ENCODE results near the gene DHX36.

Gene DHX36

DNA sequence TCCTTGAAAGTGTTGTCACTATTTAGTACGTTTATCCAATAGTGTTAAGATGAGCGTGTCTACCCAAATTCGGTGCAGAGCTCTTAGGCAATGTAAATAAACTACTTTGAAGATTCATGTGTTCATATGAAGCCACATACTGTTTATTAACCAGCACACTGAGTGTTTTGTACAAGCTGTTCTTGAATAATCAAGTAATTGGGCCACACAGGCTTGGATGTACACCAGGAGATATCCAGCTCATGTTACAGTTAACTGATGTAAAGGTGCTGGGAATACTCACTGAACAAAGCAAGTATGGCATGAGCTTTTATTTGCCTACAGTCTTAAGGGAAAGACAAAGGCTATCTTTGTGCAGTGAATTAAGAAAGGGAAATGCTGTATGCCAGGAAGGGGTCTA, 632 bp upstream of the DHX36 start:
- TF ChIP-seq CTCF (IDR thresholded peaks at IDR 0.05; ENCODE audit: extremely low read depth, insufficient read depth, missing control alignments): no peak
- in situ Hi-C loops (cut with MboI; ENCODE audit: low pct_unique_long_range_greater_than_20kb, low sequenced_read_pairs, unreplicated experiment): loop anchor here (25.0 kb wide), 1 partner anchor 1012 kb away; no protein-coding TSS in a partner anchor

DNA sequence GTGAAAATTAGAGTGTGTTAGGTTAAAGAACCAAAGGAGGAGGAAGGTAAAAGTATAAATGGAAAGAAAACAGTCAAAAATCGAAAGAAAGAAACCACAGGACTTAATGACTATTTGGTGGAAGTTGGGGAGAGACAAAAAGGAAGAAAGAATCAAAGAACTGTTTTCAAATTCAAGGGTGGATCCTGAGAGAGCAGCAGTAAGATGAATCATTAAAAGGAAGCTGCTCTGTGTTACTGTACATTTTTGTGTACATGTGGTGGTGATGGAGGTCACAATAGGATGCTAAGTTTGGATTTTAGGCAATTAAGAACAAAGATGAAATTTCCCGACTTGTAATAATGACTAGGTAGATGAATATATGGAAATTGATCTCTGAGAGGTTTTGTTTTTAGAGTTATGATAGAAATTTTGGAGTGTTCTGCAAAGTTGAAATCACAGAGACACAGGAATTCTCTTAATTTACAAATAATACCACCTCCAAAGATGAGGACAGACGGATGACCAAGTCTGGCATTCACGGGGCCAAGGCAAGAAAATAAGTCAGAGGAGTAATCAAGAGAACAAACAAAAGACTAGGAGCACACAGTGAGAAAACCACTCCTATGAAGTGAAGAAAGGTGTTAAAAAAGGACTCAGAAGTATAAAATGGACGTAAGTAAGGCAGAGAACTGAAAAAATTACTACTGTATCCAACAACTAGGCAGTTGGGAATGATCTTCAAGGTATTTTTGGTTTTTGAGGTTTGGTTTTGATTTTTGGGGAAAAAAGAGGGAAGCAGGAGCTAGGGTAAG, 7.1 kb downstream of the DHX36 start:
- in situ Hi-C loops (cut with MboI; ENCODE audit: low pct_unique_long_range_greater_than_20kb, low sequenced_read_pairs, unreplicated experiment): no loop called here
- DNase-seq (ENCODE audit: low spot score): no peak
- no peak for TF ChIP-seq CTCF (IDR thresholded peaks at IDR 0.05; ENCODE audit: extremely low read depth, insufficient read depth, missing control alignments)

More for the DNA sequence above, 632 bp upstream of the DHX36 start:
- DNase-seq (ENCODE audit: low spot score): no peak

DNA sequence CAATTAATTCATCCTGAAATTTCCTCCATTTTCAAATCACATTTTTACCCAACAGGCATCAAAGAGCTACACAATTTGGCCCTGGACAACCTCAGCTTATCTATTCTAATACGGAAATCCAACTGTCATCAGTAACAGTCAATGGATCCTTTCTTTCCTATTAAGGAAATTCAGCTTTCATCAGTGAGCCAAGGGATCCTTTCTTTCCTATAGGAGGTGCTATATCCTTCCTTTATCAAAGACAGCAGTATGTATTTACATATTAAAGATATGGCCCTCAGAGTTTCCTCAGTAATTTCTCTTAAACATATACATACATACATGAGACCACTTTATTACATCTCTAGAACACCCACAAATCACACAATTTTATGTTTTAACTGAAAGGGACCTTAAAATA, 10.1 kb downstream of the DHX36 start:
- no peak for TF ChIP-seq CTCF (IDR thresholded peaks at IDR 0.05; ENCODE audit: extremely low read depth, insufficient read depth, missing control alignments)
- DNase-seq (ENCODE audit: low spot score): no peak
- in situ Hi-C loops (cut with MboI; ENCODE audit: low pct_unique_long_range_greater_than_20kb, low sequenced_read_pairs, unreplicated experiment): no loop called here

- TF ChIP-seq CTCF (IDR thresholded peaks at IDR 0.05; ENCODE audit: extremely low read depth, insufficient read depth, missing control alignments): no peak
- no peak for DNase-seq (ENCODE audit: low spot score)
- in situ Hi-C loops (cut with MboI; ENCODE audit: low pct_unique_long_range_greater_than_20kb, low sequenced_read_pairs, unreplicated experiment): no loop called here
These were observed 13.4 kb downstream of the DHX36 start for GRCh38 chr3:154310840-154311239.

- no peak for TF ChIP-seq CTCF (IDR thresholded peaks at IDR 0.05; ENCODE audit: extremely low read depth, insufficient read depth, missing control alignments)
- no peak for DNase-seq (ENCODE audit: low spot score)
- in situ Hi-C loops (cut with MboI; ENCODE audit: low pct_unique_long_range_greater_than_20kb, low sequenced_read_pairs, unreplicated experiment): no loop called here
These were observed 16.9 kb downstream of the DHX36 start for GRCh38 chr3:154307363-154307762.

DNA sequence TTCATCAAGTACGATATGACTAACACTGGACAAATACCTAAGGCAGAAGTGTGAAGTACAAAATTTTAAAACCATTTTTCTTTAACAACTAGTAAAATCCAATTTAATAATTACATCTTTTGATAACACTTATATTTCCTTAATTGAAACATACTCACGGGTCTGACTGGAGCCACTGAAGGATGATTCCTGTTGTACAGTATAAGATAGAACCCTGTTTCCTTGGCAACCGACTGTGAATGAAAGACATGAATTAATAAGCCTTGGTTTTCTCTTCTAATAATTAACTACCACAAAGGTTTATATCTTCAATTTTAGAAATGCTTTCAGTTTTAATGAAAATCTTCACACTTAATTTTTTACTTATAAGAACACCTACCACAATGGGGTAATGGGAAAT, 19.4 kb downstream of the DHX36 start:
- no peak for TF ChIP-seq CTCF (IDR thresholded peaks at IDR 0.05; ENCODE audit: extremely low read depth, insufficient read depth, missing control alignments)
- no peak for DNase-seq (ENCODE audit: low spot score)
- in situ Hi-C loops (cut with MboI; ENCODE audit: low pct_unique_long_range_greater_than_20kb, low sequenced_read_pairs, unreplicated experiment): no loop called here
